ENCODE data around the gene MYO1D.

DNA sequence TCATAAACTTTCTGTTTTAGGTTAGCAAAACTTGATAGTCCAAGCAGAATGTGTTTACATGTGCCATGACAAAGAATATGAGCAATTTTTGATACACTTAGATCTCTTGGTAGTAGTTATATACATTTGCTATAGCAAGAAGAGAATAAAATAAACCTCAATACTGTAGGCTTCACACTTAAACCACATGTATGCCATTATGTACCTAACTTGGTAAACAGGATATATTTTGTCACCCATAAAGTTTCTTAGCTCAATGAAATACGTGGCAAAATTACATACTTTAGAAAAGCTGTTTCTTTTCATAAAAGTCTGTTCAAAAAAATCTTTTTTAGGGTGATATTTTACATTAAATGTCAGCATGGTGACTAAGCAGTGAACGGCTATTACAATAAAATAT lies 184.7 kb downstream of the MYO1D start:
- TF ChIP-seq POLR2A (IDR thresholded peaks at IDR 0.05; ENCODE audit: low read depth, low read length) (no peak), EZH2 (IDR thresholded peaks at IDR 0.05; ENCODE audit: borderline replicate concordance, low read depth, low read length, severe bottlenecking) (no peak)
- TF ChIP-seq, protein P1, sequence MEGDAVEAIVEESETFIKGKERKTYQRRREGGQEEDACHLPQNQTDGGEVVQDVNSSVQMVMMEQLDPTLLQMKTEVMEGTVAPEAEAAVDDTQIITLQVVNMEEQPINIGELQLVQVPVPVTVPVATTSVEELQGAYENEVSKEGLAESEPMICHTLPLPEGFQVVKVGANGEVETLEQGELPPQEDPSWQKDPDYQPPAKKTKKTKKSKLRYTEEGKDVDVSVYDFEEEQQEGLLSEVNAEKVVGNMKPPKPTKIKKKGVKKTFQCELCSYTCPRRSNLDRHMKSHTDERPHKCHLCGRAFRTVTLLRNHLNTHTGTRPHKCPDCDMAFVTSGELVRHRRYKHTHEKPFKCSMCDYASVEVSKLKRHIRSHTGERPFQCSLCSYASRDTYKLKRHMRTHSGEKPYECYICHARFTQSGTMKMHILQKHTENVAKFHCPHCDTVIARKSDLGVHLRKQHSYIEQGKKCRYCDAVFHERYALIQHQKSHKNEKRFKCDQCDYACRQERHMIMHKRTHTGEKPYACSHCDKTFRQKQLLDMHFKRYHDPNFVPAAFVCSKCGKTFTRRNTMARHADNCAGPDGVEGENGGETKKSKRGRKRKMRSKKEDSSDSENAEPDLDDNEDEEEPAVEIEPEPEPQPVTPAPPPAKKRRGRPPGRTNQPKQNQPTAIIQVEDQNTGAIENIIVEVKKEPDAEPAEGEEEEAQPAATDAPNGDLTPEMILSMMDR (IDR thresholded peaks at IDR 0.05; ENCODE audit: extremely low read depth in 1 of 2, insufficient read depth in 1 of 2, low read depth in 1 of 2, low read length in 2 of 2), result no peak
